T-helper 1 cell (primary cell): ENCODE results near the gene EFCAB12.
A peak's percentile ranks its signal among the peaks of the same experiment; 100 is the strongest.

Experiments used
- DNase-seq, 5 donors: peaks; one replicate each; pipeline ENCODE4 v3.0.0-alpha.2; 2012 to 2020

The EFCAB12 gene

GRCh38 chr3:129442947-129443346 is 14.5 kb upstream of the EFCAB12 start:
- no peak for DNase-seq

- no peak for DNase-seq
Observed at GRCh38 chr3:129442486-129442885, 14.1 kb upstream of the EFCAB12 start.

GRCh38 chr3:129441782-129442181 is 13.3 kb upstream of the EFCAB12 start:
- DNase-seq = no peak

GRCh38 chr3:129441215-129441614 is 12.8 kb upstream of the EFCAB12 start:
- DNase-seq = peak in 1 of 5 donors; percentile 28

- no peak for DNase-seq
Observed at GRCh38 chr3:129440618-129441190, 12.3 kb upstream of the EFCAB12 start.

- DNase-seq = peak; percentile 97 to 100 (median 98)
Observed at GRCh38 chr3:129439817-129440617, 11.6 kb upstream of the EFCAB12 start, which contains the start of the genes IFT122 and MBD4. IFT122 (plus strand) TSS chr3:129440224; CDS start chr3:129440331, 107 bp downstream. MBD4 (minus strand) TSS chr3:129439948; CDS start chr3:129439833, 115 bp downstream.

GRCh38 chr3:129439226-129439816 is 10.9 kb upstream of the EFCAB12 start:
- peak; percentile 16 to 54 (median 31) for DNase-seq

GRCh38 chr3:129435367-129435766 is 6.9 kb upstream of the EFCAB12 start:
- no peak for DNase-seq

GRCh38 chr3:129434140-129434539 is 5.7 kb upstream of the EFCAB12 start:
- no peak for DNase-seq

GRCh38 chr3:129433565-129433964 is 5.1 kb upstream of the EFCAB12 start:
- DNase-seq = no peak

GRCh38 chr3:129432671-129433070 is 4.2 kb upstream of the EFCAB12 start:
- DNase-seq = no peak

GRCh38 chr3:129432036-129432435 is 3.6 kb upstream of the EFCAB12 start:
- DNase-seq = no peak

GRCh38 chr3:129429602-129430001 is 1.2 kb upstream of the EFCAB12 start:
- no peak for DNase-seq

- no peak for DNase-seq
Observed at GRCh38 chr3:129429080-129429451, 630 bp upstream of the EFCAB12 start.

GRCh38 chr3:129428007-129428375 is 445 bp downstream of the EFCAB12 start:
- no peak for DNase-seq

GRCh38 chr3:129425619-129426018 is 2.8 kb downstream of the EFCAB12 start:
- no peak for DNase-seq

- DNase-seq = no peak
Observed at GRCh38 chr3:129425213-129425612, 3.2 kb downstream of the EFCAB12 start.

- DNase-seq = no peak
Observed at GRCh38 chr3:129424185-129424841, 4.1 kb downstream of the EFCAB12 start.

- no peak for DNase-seq
Observed at GRCh38 chr3:129422897-129423296, 5.5 kb downstream of the EFCAB12 start.

GRCh38 chr3:129421988-129422745 is 6.3 kb downstream of the EFCAB12 start:
- DNase-seq = no peak

- DNase-seq = no peak
Observed at GRCh38 chr3:129421236-129421883, 7.1 kb downstream of the EFCAB12 start.

GRCh38 chr3:129419476-129419875 is 9.0 kb downstream of the EFCAB12 start:
- DNase-seq = no peak
